ENCODE data around the gene CD33. TPM values are rescaled to one million over a fixed set of nuclear protein-coding genes. Genes with fewer than 3 reads are reported as not detected.

The CD33 gene
- total RNA-seq, 1 experiment from 2014 or later = 0.35 TPM

- H3K9me3 Mint-ChIP-seq = peaks cover 0 to 89% of the 10 kb centered on the region in 2 experiments; a peak in 2 of 5 replicates
- H3K27ac ChIP-seq (ENCODE audit: insufficient read length, low read depth, low read length) = no peak overlapping the region
- H2BK5ac ChIP-seq (ENCODE audit: insufficient read length, low read length) = no peak overlapping the region
- no peak overlapping the region for H2BK20ac ChIP-seq (ENCODE audit: low read depth, low read length, poor library complexity, severe bottlenecking)
- no peak overlapping the region for H3K4ac ChIP-seq (ENCODE audit: low read depth, low read length)
- no peak overlapping the region for H3K4me2 ChIP-seq (ENCODE audit: insufficient read depth, insufficient read length, low read length)
- H3K14ac ChIP-seq (ENCODE audit: insufficient read depth, low read length) = no peak overlapping the region
- no peaks in the 10 kb centered on the region for H3K4me1 ChIP-seq (ENCODE audit: insufficient read depth, low read length)
- no peak overlapping the region for H4K5ac ChIP-seq (ENCODE audit: insufficient read length, low read depth, low read length)
- peaks cover 13% of the 10 kb centered on the region for H3K27me3 Mint-ChIP-seq (ENCODE audit: low read depth)
- no CpG with 5 or more reads among the region's 3 CpGs for WGBS (ENCODE audit: extremely low coverage, insufficient read length, low lambda C conversion rate)
- H3K9ac ChIP-seq (ENCODE audit: extremely low read depth, insufficient read length, low read length) = no peak overlapping the region
- H2AK5ac ChIP-seq (ENCODE audit: insufficient read length, low read length) = no peak overlapping the region
- no peaks in the 10 kb centered on the region for H3K36me3 Mint-ChIP-seq (ENCODE audit: insufficient read depth in 1 of 3, low read depth in 3 of 3)
- H3K56ac ChIP-seq (ENCODE audit: insufficient read length, low read depth, low read length) = no peak overlapping the region
- H3K27me3 ChIP-seq (ENCODE audit: insufficient read depth, low read length) = no peaks in the 10 kb centered on the region
- H2BK15ac ChIP-seq (ENCODE audit: low read depth, low read length) = no peak overlapping the region
- no peak overlapping the region for H3K18ac ChIP-seq (ENCODE audit: insufficient read length, low read depth, low read length)
- H3K79me2 ChIP-seq (ENCODE audit: insufficient read depth, low read length) = no peaks in the 10 kb centered on the region
- TF ChIP-seq, protein P1, sequence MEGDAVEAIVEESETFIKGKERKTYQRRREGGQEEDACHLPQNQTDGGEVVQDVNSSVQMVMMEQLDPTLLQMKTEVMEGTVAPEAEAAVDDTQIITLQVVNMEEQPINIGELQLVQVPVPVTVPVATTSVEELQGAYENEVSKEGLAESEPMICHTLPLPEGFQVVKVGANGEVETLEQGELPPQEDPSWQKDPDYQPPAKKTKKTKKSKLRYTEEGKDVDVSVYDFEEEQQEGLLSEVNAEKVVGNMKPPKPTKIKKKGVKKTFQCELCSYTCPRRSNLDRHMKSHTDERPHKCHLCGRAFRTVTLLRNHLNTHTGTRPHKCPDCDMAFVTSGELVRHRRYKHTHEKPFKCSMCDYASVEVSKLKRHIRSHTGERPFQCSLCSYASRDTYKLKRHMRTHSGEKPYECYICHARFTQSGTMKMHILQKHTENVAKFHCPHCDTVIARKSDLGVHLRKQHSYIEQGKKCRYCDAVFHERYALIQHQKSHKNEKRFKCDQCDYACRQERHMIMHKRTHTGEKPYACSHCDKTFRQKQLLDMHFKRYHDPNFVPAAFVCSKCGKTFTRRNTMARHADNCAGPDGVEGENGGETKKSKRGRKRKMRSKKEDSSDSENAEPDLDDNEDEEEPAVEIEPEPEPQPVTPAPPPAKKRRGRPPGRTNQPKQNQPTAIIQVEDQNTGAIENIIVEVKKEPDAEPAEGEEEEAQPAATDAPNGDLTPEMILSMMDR (conservative IDR thresholded peaks at IDR 0.05) = no peak
- no peaks in the 10 kb centered on the region for H3K79me1 ChIP-seq (ENCODE audit: insufficient read depth, low read depth, low read length, poor library complexity, severe bottlenecking)
- no peaks in the 10 kb centered on the region for H4K20me1 ChIP-seq (ENCODE audit: control insufficient read depth, insufficient read depth, insufficient read length)
- H3K27ac Mint-ChIP-seq = no peak overlapping the region
- no peaks in the 10 kb centered on the region for H3K9me3 ChIP-seq (ENCODE audit: control insufficient read depth, low read depth, low read length)
- no peak overlapping the region for H3T11ph ChIP-seq (ENCODE audit: low read length)
- H3K4me1 Mint-ChIP-seq = no peaks in the 10 kb centered on the region
- DNase-seq = no peak
- H3K23ac ChIP-seq (ENCODE audit: insufficient read length, low read depth, low read length) = no peak overlapping the region
- no peak overlapping the region for H2BK12ac ChIP-seq (ENCODE audit: insufficient read length, low read depth, low read length)
- no peak overlapping the region for H4K91ac ChIP-seq (ENCODE audit: insufficient read length, low read depth, low read length)
- no peak overlapping the region for H3K4me3 Mint-ChIP-seq
- no peak overlapping the region for H2BK120ac ChIP-seq (ENCODE audit: low read depth, low read length, poor library complexity, severe bottlenecking)
- H4K8ac ChIP-seq (replicated peaks; ENCODE audit: insufficient read length, low read depth, low read length) = no peak overlapping the region
- H3K23me2 ChIP-seq (ENCODE audit: insufficient read length, low read depth, low read length, poor library complexity, severe bottlenecking) = no peaks in the 10 kb centered on the region
- no peak overlapping the region for H2AFZ ChIP-seq (ENCODE audit: low read length)
Measured at GRCh38 chr19:51226067-51226466, 1.2 kb downstream of the CD33 start.

All from H9 (cell line).